NK-92 (cell line): Measurements from ENCODE around the gene WBP1.
A peak's percentile ranks its signal among the peaks of the same experiment; 100 is the strongest.

Experiments used
- DNase-seq: peaks from one replicate; lab custom pipeline; 2025; ENCODE audit not compliant: unreplicated experiment; lab: John Stamatoyannopoulos, UW

The WBP1 gene

DNA sequence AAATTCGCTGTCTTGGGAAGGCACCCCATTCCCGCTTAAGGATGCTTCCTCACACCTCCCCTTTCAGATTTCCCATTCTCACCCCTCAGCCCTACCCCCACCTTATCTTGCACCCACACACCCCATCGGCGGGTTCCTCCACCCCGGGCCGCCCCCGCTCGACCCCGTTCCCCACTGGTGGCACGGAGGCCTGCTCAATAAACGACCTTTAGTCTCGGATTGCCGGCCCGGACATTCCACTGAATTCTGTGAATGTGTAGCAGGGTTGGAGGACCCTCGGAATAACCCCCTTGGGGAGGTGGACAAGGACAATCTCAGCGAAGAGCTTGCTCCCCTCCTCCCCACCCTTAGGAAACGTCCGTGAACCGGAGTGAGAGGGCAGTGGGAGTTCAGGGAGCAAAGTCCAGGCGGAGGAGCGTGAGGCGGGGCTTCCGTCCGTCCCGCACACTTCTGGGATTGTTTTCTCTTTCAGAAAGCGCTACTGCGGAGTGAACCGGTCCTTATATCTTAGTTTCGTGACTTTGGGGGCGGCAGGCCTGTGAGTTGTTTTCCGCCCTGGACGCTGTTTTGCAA is 44.0 kb downstream of the WBP1 start:
- no peak for DNase-seq

DNA sequence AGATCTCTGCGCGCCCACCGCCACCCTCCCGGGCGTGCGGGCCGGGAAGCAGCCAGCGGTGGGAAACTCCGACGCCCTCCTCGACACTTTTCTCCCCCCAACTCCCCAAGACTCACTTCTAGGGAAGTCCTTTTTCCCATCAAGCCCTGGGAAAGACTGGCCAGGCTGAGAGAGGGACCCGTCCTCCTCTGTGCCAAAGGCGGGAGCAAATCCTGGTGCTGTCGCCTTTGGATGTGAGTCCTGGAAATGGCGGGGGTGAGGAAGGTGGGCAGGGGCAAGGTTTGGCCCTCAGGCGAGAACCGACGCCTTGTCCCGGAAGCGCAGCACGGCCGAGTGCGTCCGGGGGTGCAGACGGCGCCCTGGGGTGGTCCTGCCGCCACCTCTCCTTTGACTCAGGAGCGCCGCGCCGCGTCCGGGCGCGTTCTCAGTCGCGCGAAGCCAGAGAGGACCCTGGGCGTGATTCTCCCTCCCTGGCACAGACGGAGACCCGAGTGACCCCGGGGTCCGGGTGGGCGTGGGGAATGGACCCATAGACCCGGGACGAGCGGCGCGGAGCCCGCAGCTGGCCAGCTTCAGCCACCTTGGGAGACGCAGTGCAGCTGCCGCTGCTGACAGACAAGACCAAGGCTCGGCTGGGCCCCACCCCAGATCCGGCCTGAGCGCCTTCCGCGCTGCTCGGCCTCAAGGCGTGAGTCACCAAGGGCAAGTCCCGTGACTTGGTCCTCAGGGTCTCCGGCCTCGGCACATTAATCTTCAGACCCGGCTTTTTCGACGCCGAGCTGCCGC is 44.7 kb downstream of the WBP1 start:
- no peak for DNase-seq

GRCh38 chr2:74503506-74504475 is 45.6 kb downstream of the WBP1 start:
- DNase-seq: no peak

GRCh38 chr2:74504591-74504990 is 46.4 kb downstream of the WBP1 start:
- no peak for DNase-seq

DNA sequence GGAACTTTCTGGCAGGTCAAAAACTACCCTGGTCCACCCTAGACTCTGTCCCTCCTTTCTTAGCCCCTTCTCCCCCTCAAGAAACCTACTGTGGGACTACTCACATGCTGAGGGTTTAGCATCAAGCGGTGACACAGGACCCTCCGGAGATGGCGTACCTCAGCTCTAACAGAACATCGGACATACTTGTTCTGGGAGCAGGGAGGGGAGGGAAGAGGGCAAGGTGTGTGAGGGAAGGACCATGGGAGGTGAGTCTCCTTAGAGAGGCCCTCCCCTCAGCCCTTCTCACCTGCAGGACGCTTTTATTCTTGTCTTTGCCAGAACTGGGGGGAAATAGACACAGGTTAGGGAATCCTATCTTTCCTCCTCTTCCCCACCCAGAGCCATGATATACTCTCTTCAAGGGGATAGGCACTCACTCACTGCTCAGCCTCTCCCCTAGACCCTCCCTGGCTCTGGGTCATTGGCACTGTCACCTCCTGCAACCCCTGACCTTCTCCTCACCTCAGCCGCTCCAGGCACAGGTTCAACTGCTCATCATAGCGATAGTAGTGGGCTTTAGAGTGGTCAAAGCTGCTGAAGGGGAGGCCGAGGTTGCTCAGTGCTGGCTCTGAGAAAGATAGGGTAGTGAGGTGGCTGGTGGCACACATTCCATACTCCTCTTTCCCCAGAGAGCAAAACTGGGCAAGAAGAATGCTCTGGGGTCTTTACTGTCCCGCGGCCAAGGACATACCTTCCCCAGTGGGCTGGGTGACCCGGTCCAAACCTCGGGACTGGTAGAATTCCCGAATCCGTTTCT is 47.4 kb downstream of the WBP1 start:
- DNase-seq: no peak

- DNase-seq: peak; percentile 80
Measured at GRCh38 chr2:74507145-74507925, 49.1 kb downstream of the WBP1 start, which contains the start of gene PCGF1. PCGF1 (minus strand) TSS chr2:74507695; CDS start chr2:74507668, 27 bp downstream.

GRCh38 chr2:74507926-74508520 is 49.8 kb downstream of the WBP1 start:
- DNase-seq: no peak

- DNase-seq: no peak
Measured at GRCh38 chr2:74510272-74510671, 52.0 kb downstream of the WBP1 start.
